Hematopoietic multipotent progenitor cell treated with erythropoietin and hydrocortisone succinate and interleukin-3 and kit ligand, for 8 days (in vitro differentiated cells): Measurements from ENCODE around the gene SH2B3.
A peak's percentile ranks its signal among the peaks of the same experiment; 100 is the strongest.
"Not testable (repeated sequence)": the region's sequence is repeated elsewhere in the genome, so short reads cannot be mapped to it uniquely, and the experiment has no call there.

Experiments
- DNase-seq: peaks from one replicate; pipeline ENCODE4 v3.0.0-alpha.2; 2015

The SH2B3 gene

GRCh38 chr12:111467092-111467856, 61.6 kb downstream of the SH2B3 start:
- no peak for DNase-seq

- DNase-seq, result no peak
These were observed 62.1 kb downstream of the SH2B3 start for GRCh38 chr12:111467857-111468241.

DNA sequence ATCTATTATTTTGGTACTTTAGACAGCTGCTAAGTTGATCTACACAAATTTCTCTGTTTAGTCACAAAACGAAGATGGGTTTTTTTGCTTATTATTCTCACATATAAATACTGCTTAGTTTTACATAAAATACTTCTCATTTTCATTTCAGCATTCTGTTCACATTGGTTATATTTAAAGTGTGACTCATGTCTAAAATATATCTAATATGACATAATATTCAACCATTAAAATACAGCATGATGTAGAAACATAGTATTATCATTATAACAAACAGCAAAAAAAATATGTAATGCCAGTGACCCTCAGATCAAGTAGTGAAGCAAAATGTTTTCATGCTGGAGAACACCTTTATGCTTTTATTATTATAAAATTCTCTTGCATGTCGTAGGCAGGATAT, 63.7 kb downstream of the SH2B3 start:
- no peak for DNase-seq

GRCh38 chr12:111471236-111471635, 65.5 kb downstream of the SH2B3 start:
- peak; percentile 82 for DNase-seq

- peak; percentile 32 for DNase-seq
These were observed 76.7 kb downstream of the SH2B3 start for GRCh38 chr12:111482462-111482861.

GRCh38 chr12:111488271-111488670, 82.5 kb downstream of the SH2B3 start:
- no peak for DNase-seq

DNA sequence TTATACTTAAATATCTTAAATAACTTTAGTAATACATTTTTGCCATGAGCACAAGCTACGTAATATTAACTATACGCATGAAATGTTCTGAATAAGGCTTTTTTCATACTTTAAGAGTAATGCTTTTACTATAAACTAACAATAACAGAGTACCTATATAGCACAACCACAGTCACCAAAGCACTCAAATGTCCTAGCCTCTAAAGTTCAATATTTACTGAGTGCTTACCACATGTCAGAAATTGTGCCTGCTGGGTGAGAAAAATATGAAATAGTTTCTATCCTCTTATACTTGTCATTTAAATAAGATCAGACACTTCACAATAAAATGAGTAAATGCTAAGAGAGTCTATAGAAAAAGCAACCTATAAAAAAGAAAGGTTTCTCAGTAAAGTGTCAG, 83.1 kb downstream of the SH2B3 start:
- no peak for DNase-seq

GRCh38 chr12:111492979-111493378, 87.3 kb downstream of the SH2B3 start:
- not testable (repeated sequence) for DNase-seq

- DNase-seq, result no peak
These were observed 89.0 kb downstream of the SH2B3 start for GRCh38 chr12:111494676-111495075.
